Left hindlimb (tissue), 1 donor: Measurements from ENCODE around the gene UGT1A10.
A peak's percentile ranks its signal among the peaks of the same experiment; 100 is the strongest.
"Not testable (repeated sequence)": the region's sequence is repeated elsewhere in the genome, so short reads cannot be mapped to it uniquely, and the experiment has no call there.

Source experiments
- DNase-seq: peaks from one replicate; pipeline ENCODE4 v3.0.0-alpha.2; 2018

UGT1A10 gene

GRCh38 chr2:233698740-233699139, 62.5 kb downstream of the UGT1A10 start:
- no peak for DNase-seq

GRCh38 chr2:233699424-233700027, 63.3 kb downstream of the UGT1A10 start:
- DNase-seq, result no peak

GRCh38 chr2:233700028-233700635, 63.9 kb downstream of the UGT1A10 start:
- DNase-seq, result no peak

- DNase-seq, result not testable (repeated sequence)
Measured at GRCh38 chr2:233700842-233701241, 64.6 kb downstream of the UGT1A10 start.

- no peak for DNase-seq
Measured at GRCh38 chr2:233702238-233702637, 66.0 kb downstream of the UGT1A10 start.

GRCh38 chr2:233705911-233706506, 69.8 kb downstream of the UGT1A10 start:
- DNase-seq, result no peak

GRCh38 chr2:233706720-233707119, 70.5 kb downstream of the UGT1A10 start:
- DNase-seq, result no peak

- no peak for DNase-seq
Measured at GRCh38 chr2:233707940-233708644, 71.8 kb downstream of the UGT1A10 start.

GRCh38 chr2:233708942-233709341, 72.7 kb downstream of the UGT1A10 start:
- DNase-seq, result no peak

GRCh38 chr2:233711312-233712008, 75.2 kb downstream of the UGT1A10 start:
- peak; percentile 62 for DNase-seq

- no peak for DNase-seq
Measured at GRCh38 chr2:233712611-233713261, 76.5 kb downstream of the UGT1A10 start, which contains the start of gene UGT1A5. TSS of gene UGT1A5 (plus strand) at chr2:233712907. CDS start at chr2:233712992, 85 bp downstream.

- no peak for DNase-seq
Measured at GRCh38 chr2:233713262-233713615, 77.0 kb downstream of the UGT1A10 start.

GRCh38 chr2:233714121-233714520, 77.9 kb downstream of the UGT1A10 start:
- DNase-seq, result no peak

- DNase-seq, result no peak
Measured at GRCh38 chr2:233718552-233718951, 82.3 kb downstream of the UGT1A10 start, which contains the start of gene UGT1A4. TSS of gene UGT1A4 (plus strand) at chr2:233718736. CDS start at chr2:233718821, 85 bp downstream.

GRCh38 chr2:233728723-233729301, 92.6 kb downstream of the UGT1A10 start, which contains the start of gene UGT1A3:
TSS of gene UGT1A3 (plus strand) at chr2:233729042. CDS start at chr2:233729127, 85 bp downstream.
- no peak for DNase-seq

- DNase-seq, result not testable (repeated sequence)
Measured at GRCh38 chr2:233736868-233737653, 100.8 kb downstream of the UGT1A10 start.

GRCh38 chr2:233740870-233741269, 104.6 kb downstream of the UGT1A10 start:
- DNase-seq, result no peak

GRCh38 chr2:233743464-233744259, 107.4 kb downstream of the UGT1A10 start:
- DNase-seq, result no peak

GRCh38 chr2:233745073-233745755, 109.0 kb downstream of the UGT1A10 start:
- no peak for DNase-seq

GRCh38 chr2:233745838-233746237, 109.6 kb downstream of the UGT1A10 start:
- DNase-seq, result not testable (repeated sequence)
